ENCODE results near the gene TNFSF4.

TNFSF4 gene

GRCh38 chr1:173206816-173207568 lies at the start of gene TNFSF4:
TSS of gene TNFSF4 (minus strand) at chr1:173207331. CDS start at chr1:173207176, 155 bp downstream.
- no peak for TF ChIP-seq CTCF (IDR thresholded peaks at IDR 0.05; ENCODE audit: low read depth, low read length)

GRCh38 chr1:173255214-173255813 lies 48.2 kb upstream of the TNFSF4 start:
- TF ChIP-seq CTCF (IDR thresholded peaks at IDR 0.05; ENCODE audit: low read depth, low read length), result peak; percentile 66
- no peak overlapping the region for H3K27ac ChIP-seq
- DNase-seq, result peak; percentile 30
- no peaks in the 10 kb centered on the region for H3K9me3 ChIP-seq (ENCODE audit: severe bottlenecking)
- H3K4me3 ChIP-seq (ENCODE audit: low read depth, low read length), result no peak overlapping the region
- no peaks in the 10 kb centered on the region for H3K36me3 ChIP-seq
- H3K27me3 ChIP-seq (ENCODE audit: insufficient read depth, low read depth, severe bottlenecking), result no peaks in the 10 kb centered on the region

More at GRCh38 chr1:173206816-173207568, at the start of gene TNFSF4:
- H3K27ac ChIP-seq, result no peak within 1 kb of the TSS
- no peak for DNase-seq
- no peaks in the 10 kb centered on the region for H3K36me3 ChIP-seq
- H3K4me3 ChIP-seq (ENCODE audit: low read depth, low read length), result no peak within 1 kb of the TSS
- H3K27me3 ChIP-seq (ENCODE audit: insufficient read depth, low read depth, severe bottlenecking), result no peaks in the 10 kb centered on the region
- H3K9me3 ChIP-seq (ENCODE audit: severe bottlenecking), result no peaks in the 10 kb centered on the region

- no peaks in the 10 kb centered on the region for H3K36me3 ChIP-seq
- H3K9me3 ChIP-seq (ENCODE audit: severe bottlenecking), result no peaks in the 10 kb centered on the region
- no peaks in the 10 kb centered on the region for H3K27me3 ChIP-seq (ENCODE audit: insufficient read depth, low read depth, severe bottlenecking)
- no peak overlapping the region for H3K27ac ChIP-seq
- DNase-seq, result no peak
- no peak overlapping the region for H3K4me3 ChIP-seq (ENCODE audit: low read depth, low read length)
- no peak for TF ChIP-seq CTCF (IDR thresholded peaks at IDR 0.05; ENCODE audit: low read depth, low read length)
These were observed 45.9 kb upstream of the TNFSF4 start for GRCh38 chr1:173253046-173253445.

- DNase-seq, result no peak
- no peak overlapping the region for H3K27ac ChIP-seq
- no peaks in the 10 kb centered on the region for H3K36me3 ChIP-seq
- H3K4me3 ChIP-seq (ENCODE audit: low read depth, low read length), result no peak overlapping the region
- no peaks in the 10 kb centered on the region for H3K9me3 ChIP-seq (ENCODE audit: severe bottlenecking)
- H3K27me3 ChIP-seq (ENCODE audit: insufficient read depth, low read depth, severe bottlenecking), result no peaks in the 10 kb centered on the region
- no peak for TF ChIP-seq CTCF (IDR thresholded peaks at IDR 0.05; ENCODE audit: low read depth, low read length)
These were observed 42.2 kb upstream of the TNFSF4 start for GRCh38 chr1:173249349-173249748.

GRCh38 chr1:173248247-173248940 lies 41.3 kb upstream of the TNFSF4 start:
- Histone ChIP-seq H3K27ac (no peak overlapping the region), H3K36me3 (no peaks in the 10 kb centered on the region), H3K27me3 (ENCODE audit: insufficient read depth, low read depth, severe bottlenecking) (no peaks in the 10 kb centered on the region), H3K4me3 (ENCODE audit: low read depth, low read length) (no peak overlapping the region), H3K9me3 (ENCODE audit: severe bottlenecking) (peaks cover 3% of the 10 kb centered on the region)
- no peak for TF ChIP-seq CTCF (IDR thresholded peaks at IDR 0.05; ENCODE audit: low read depth, low read length)
- DNase-seq, result no peak

Data from WERI-Rb-1 (cell line).